HepG2 (cell line): ENCODE results near the gene CHD9.

Experiments used
- SP1 ChIP-seq, 2 experiments: fragments of 450-650 bp in 1 of 2; sonication (generic) in 1 of 2; formaldehyde crosslinking in 1 of 2; IDR thresholded peaks; 2 replicates each; pipeline versions ENCODE4 v1.4.0 to v1.6.1; 2016 to 2020; ENCODE audit warnings: missing genetic modification reagents in 1 of 2
- TAF1 ChIP-seq: sonication (generic); formaldehyde crosslinking; IDR thresholded peaks from 2 replicates; pipeline ENCODE4 v1.4.0; 2020; ENCODE audit warnings: missing genetic modification reagents

GRCh38 chr16:53022374-53022773, 32.4 kb upstream of the CHD9 start:
- TF ChIP-seq SP1 (IDR thresholded peaks at IDR 0.05) (no peak), SP1 (CRISPR knock-in tag; IDR thresholded peaks at IDR 0.05) (no peak), TAF1 (CRISPR knock-in tag) (no peak)
